Measurements from ENCODE around the gene PPARD. TPM values are rescaled to one million over a fixed set of nuclear protein-coding genes. Genes with fewer than 3 reads are reported as not detected.

The PPARD gene
- total and polyA plus RNA-seq, 2 experiments from 2014 or later, result 17.1 to 34.0 TPM

DNA sequence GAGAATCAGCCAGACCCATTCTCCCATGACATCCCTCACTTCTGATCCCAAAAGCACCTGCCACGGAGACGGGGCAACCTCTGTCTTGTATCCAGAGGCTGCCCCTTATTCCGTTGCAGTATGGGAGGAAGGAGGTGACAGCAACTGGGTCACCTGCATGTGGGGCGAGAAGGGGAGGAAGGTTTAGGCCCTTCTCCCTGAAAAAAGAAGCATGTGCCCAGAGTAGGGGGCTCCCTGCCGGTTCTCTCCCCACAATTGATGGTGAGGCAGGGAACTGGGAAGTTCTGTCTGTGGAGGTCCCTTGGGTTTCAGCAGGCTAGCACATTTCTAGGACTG is 60.5 kb downstream of the PPARD start:
- H3K4me3 ChIP-seq, result no peak overlapping the region

DNA sequence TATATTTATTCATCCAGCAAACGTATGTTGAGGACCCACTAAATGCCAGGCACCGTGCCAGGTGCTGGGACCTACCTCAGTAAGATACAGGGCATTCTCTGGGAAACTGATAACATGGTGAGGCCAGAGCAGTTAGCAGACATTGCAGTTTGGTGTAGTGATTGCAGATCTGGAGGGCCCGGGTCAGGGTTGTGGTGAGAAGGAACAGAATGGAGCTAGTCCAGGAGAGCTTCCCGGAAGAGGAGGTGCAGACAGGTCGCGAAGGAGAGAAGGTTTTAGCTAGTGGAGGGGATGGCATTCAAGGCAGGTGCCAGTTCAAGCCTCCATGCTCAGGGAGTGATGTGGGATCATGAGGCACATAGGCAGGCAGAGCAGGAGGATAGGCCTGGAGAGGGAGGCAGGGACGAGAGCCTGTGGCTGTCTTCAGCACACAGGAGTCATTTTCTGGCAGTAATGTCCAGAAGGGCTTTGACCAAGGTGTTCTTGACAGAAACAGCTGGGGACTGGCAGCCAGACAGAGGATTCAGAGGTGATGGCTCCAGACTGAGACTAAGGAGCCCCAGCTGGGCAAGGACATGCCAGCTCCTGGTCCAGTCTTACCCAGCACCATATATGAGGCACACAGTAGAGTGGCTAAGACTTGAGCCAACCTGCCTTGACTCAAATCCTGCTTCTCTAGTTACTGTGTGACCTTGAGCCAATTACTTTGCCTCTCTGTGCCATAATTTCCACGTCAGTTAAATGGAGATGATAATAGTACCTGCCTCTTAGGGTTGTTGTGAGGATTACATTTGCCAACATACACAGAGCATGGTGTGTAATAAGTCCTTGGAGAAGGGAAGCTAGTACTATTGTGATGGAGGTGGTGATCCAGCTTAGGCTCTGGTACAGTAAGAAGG is 61.4 kb downstream of the PPARD start:
- H3K4me3 ChIP-seq, result no peak overlapping the region
- peaks cover 9% of the 10 kb centered on the region for H3K4me1 ChIP-seq (ENCODE audit: low read depth)
- H3K27ac ChIP-seq, result no peak overlapping the region
- H3K9me3 ChIP-seq (ENCODE audit: low read depth), result no peaks in the 10 kb centered on the region
- DNase-seq (ENCODE audit: low read depth in 1 of 2, low spot score in 1 of 2), result no peak
- H3K36me3 ChIP-seq, result no peaks in the 10 kb centered on the region
- TF ChIP-seq, protein P1, sequence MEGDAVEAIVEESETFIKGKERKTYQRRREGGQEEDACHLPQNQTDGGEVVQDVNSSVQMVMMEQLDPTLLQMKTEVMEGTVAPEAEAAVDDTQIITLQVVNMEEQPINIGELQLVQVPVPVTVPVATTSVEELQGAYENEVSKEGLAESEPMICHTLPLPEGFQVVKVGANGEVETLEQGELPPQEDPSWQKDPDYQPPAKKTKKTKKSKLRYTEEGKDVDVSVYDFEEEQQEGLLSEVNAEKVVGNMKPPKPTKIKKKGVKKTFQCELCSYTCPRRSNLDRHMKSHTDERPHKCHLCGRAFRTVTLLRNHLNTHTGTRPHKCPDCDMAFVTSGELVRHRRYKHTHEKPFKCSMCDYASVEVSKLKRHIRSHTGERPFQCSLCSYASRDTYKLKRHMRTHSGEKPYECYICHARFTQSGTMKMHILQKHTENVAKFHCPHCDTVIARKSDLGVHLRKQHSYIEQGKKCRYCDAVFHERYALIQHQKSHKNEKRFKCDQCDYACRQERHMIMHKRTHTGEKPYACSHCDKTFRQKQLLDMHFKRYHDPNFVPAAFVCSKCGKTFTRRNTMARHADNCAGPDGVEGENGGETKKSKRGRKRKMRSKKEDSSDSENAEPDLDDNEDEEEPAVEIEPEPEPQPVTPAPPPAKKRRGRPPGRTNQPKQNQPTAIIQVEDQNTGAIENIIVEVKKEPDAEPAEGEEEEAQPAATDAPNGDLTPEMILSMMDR (IDR thresholded peaks at IDR 0.05; ENCODE audit: low read depth, low read length), result no peak
- H3K27me3 ChIP-seq, result no peaks in the 10 kb centered on the region

More for the DNA sequence above, 60.5 kb downstream of the PPARD start:
- H3K27me3 ChIP-seq, result no peaks in the 10 kb centered on the region
- no peaks in the 10 kb centered on the region for H3K9me3 ChIP-seq (ENCODE audit: low read depth)
- no peak overlapping the region for H3K27ac ChIP-seq
- TF ChIP-seq, protein P1 (IDR thresholded peaks at IDR 0.05; ENCODE audit: low read depth, low read length), result no peak
- no peaks in the 10 kb centered on the region for H3K36me3 ChIP-seq
- no peak for DNase-seq (ENCODE audit: low read depth in 1 of 2, low spot score in 1 of 2)
- peaks cover 9% of the 10 kb centered on the region for H3K4me1 ChIP-seq (ENCODE audit: low read depth)

DNA sequence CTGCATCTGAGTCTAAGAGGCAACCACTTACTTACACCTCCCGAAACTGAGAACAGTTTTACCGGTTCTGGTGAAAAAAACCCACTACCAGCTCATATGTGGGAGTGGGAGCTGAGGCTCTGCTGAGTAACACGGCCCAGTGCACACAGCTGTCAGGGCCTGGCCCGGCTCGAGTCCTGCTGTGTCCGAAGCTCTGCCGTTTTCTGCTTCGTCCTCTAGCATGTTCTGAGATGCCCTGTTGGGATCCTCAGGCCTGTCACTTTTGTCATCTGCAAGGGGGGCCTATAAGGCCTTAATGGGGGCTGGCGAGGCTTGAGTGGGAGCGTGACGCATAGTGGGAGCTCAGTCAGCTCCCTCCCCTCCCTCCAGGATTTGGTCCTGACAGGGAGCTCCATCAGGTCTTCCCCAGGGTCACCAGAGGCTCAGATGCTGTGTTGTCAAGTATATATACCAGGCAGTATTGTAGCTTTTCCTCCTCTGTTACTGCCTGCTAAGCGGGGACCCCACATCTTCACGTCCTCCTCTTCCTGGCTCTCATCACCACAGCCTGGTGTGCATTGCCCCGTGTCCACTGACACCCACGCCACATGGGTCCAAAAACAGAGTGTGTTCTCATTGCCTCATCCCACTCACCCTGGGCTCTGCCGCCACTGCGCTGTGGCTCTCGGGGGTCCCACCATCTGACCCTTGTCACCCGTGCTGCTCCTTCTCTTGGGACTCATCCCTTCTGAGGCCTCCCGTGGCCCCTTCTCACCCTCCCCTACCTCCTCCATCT is 64.5 kb downstream of the PPARD start:
- Histone ChIP-seq H3K36me3 (no peaks in the 10 kb centered on the region), H3K27ac (no peak overlapping the region), H3K9me3 (ENCODE audit: low read depth) (no peaks in the 10 kb centered on the region), H3K27me3 (no peaks in the 10 kb centered on the region), H3K4me1 (ENCODE audit: low read depth) (peaks cover 9% of the 10 kb centered on the region), H3K4me3 (no peak overlapping the region)
- DNase-seq (ENCODE audit: low read depth in 1 of 2, low spot score in 1 of 2), result no peak
- TF ChIP-seq, protein P1 (IDR thresholded peaks at IDR 0.05; ENCODE audit: low read depth, low read length), result no peak

DNA sequence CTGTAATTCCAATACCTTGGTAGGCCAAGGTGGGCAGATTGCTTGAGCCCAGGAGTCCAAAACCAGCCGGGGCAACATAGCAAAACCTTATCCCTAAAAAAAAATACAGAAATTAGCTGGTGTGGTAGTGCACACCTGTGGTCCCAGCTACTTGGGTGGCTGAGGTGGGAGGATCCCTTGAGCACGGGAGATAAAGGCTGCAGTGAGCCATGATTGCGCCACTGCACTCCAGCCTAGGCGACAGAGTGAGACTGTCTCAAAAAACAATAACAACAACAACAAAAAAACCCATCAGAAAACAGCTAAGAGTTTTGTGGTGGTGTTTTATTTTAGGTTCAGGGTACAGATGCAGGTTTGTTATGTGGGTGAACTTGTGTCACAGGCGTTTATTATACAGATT is 66.9 kb downstream of the PPARD start:
- peaks cover 3% of the 10 kb centered on the region for H3K36me3 ChIP-seq
- no peaks in the 10 kb centered on the region for H3K4me1 ChIP-seq (ENCODE audit: low read depth)
- H3K4me3 ChIP-seq, result no peak overlapping the region
- DNase-seq (ENCODE audit: low read depth in 1 of 2, low spot score in 1 of 2), result no peak
- H3K27me3 ChIP-seq, result no peaks in the 10 kb centered on the region
- no peaks in the 10 kb centered on the region for H3K9me3 ChIP-seq (ENCODE audit: low read depth)
- no peak overlapping the region for H3K27ac ChIP-seq
- TF ChIP-seq, protein P1 (IDR thresholded peaks at IDR 0.05; ENCODE audit: low read depth, low read length), result no peak

DNA sequence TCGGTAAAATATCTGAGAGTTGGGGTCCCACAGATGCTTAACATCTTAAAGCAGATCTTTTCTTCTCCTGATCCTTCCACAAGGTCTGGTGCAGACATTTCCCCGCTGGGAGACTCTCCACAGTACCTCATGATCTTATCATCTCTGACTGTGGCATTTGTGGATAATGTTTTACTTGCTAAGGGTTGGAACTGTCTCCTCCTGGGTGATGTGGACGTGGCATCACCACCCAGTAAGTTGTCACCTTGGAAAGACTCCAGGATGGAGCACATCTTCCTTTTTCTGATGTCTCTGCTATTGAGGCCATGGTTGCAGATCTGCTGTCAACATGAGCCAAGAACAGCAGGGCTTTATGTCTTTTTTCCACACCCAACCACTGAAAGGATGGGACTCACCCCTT is 67.8 kb downstream of the PPARD start:
- no peaks in the 10 kb centered on the region for H3K9me3 ChIP-seq (ENCODE audit: low read depth)
- no peak for DNase-seq (ENCODE audit: low read depth in 1 of 2, low spot score in 1 of 2)
- H3K27me3 ChIP-seq, result no peaks in the 10 kb centered on the region
- TF ChIP-seq, protein P1 (IDR thresholded peaks at IDR 0.05; ENCODE audit: low read depth, low read length), result no peak
- no peak overlapping the region for H3K4me3 ChIP-seq
- H3K36me3 ChIP-seq, result peaks cover 3% of the 10 kb centered on the region
- no peak overlapping the region for H3K27ac ChIP-seq
- H3K4me1 ChIP-seq (ENCODE audit: low read depth), result no peaks in the 10 kb centered on the region

Data from cardiac muscle cell (in vitro differentiated cells and primary cell).